ENCODE data around the gene COX4I1.

The COX4I1 gene

GRCh38 chr16:85768199-85768598 lies 31.3 kb upstream of the COX4I1 start:
- no peak for DNase-seq

GRCh38 chr16:85770741-85771140 lies 28.8 kb upstream of the COX4I1 start:
- DNase-seq = no peak

DNA sequence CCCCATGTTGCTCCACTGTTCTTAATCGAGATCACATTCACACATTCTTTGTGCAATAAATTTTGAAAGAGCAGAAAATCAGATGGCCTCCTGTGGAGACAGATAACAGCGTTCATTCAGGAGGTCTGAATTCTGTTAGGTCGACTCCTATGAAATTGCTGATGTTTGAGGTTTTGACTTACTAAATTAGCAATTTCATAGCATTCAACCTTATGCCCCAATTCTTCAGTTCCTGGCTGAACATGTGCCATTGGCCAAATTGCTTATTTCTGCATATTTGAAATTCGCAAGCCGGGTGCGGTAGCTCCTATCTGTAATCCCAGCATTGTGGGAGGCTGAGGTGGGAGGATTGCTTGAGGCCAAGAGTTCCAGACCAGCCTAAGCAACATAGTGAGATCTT lies 26.5 kb upstream of the COX4I1 start:
- DNase-seq = no peak

GRCh38 chr16:85774136-85774535 lies 25.4 kb upstream of the COX4I1 start:
- no peak for DNase-seq

- no peak for DNase-seq
Observed at GRCh38 chr16:85774811-85775210, 24.7 kb upstream of the COX4I1 start.

GRCh38 chr16:85777583-85778310 lies 21.7 kb upstream of the COX4I1 start:
- DNase-seq = no peak

GRCh38 chr16:85778873-85779272 lies 20.6 kb upstream of the COX4I1 start:
- no peak for DNase-seq

- no peak for DNase-seq
Observed at GRCh38 chr16:85780281-85780680, 19.2 kb upstream of the COX4I1 start.

DNA sequence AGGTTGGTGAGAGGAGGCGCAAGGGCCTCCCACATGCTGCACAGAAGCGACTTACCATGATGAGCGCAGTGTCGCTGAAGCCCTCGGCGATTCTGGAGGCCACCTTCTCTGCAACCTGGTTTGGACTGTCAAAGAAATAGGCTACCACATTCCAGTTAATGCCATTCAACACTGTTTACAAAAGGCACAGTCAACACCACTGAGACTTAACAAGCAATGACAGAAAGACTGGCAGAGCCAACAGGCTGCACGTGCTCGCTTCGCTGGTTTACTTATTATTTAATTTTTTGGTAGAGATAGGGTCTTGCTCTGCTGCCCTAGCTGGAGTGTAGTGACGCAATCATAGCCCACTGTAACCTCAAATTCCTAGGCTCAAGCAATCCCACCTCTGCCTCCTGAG lies 18.3 kb upstream of the COX4I1 start:
- DNase-seq = no peak

DNA sequence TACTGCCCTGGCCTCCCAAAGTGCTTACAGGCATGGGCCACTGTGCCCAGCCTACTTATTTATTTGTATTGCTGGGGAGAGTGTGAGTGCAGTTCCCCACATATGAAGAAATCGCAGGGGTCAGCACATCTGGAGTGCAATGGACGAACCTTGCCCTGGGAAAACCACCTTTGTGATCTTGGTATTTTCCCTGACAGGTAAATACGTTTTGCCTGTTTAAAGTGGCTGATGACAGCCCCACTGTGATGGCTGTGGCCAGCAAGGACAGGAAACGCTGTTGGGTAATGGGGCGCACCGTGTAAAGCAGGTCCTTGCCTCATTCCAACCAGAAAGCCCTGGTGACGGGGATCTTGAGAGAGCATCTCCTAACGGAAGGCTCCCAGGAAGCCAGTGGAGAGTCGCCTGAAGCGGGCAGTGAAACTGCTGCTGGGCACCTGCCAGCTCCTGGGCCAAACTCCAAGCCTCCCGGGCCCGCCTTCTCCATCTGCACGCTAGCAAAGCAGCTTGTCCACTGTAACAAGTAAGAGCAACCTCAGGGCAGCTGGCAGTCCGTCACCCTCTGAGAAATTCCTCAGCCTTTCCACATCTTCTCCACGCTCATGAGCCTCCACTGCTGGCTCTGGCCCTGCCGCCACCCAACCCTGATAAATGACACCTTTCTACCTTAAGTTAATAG lies 17.7 kb upstream of the COX4I1 start:
- no peak for DNase-seq

DNA sequence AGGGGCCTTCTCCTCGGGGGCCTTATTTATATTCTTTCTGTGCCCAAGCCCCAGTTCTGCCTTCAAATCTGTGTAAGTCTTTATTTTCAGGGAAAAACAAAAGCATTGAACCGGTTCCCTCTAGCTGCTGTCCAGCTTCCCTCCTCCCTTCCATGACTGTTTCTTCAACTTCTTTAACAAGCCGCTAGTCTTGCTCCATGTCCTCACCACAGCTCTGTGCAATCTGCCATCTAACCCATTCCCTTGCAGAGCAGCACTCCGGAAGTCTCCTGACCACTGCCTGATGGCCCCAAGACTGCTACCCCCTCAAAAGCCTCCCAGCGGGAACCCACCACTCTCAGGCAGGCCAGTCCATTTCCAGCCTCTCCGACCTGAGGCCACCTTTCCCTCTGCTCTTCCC lies 17.0 kb upstream of the COX4I1 start:
- no peak for DNase-seq

DNA sequence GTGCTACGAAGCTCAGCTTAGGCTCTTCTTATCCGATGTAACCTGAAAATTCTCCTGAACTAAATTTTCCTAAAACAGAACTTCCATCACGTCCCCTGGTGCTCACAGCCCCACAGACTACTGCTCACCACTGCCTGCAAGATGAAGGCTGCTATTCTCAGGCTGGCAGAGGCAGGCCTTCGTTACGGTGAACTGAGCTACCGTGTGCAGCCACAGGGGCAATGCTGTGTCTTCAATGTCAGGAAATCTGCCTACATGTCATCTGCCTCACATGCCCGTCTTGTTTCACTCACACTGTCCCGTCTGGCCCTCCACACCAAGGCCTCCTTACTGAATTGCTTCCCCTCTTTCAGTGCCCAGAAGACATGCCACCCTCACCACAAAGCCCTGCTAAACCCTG lies 16.1 kb upstream of the COX4I1 start:
- no peak for DNase-seq

GRCh38 chr16:85784813-85785212 lies 14.7 kb upstream of the COX4I1 start:
- DNase-seq = no peak

GRCh38 chr16:85785927-85786326 lies 13.6 kb upstream of the COX4I1 start:
- DNase-seq = no peak

- no peak for DNase-seq
Observed at GRCh38 chr16:85788819-85789218, 10.7 kb upstream of the COX4I1 start.

DNA sequence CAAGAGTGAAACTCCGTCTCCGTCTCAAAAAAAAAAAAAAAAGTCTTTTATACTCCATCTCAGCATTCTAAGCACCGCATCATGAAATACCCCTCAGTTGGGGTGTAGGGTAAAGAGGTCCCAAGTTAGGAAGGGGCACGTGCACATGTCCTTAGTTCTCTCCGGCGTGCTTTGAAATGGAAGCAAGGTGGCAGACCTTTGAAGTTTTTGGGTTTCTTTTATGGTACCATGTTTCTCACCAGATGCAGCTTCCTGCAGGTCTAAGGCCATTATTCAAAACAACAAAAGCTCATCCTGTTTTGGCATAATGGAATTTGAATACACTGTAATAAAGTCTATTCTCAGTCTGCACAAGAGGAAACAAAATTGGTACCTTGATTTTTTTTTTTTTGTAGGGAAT lies 9.7 kb upstream of the COX4I1 start:
- no peak for DNase-seq

- DNase-seq = no peak
Observed at GRCh38 chr16:85793662-85794298, 5.7 kb upstream of the COX4I1 start.

DNA sequence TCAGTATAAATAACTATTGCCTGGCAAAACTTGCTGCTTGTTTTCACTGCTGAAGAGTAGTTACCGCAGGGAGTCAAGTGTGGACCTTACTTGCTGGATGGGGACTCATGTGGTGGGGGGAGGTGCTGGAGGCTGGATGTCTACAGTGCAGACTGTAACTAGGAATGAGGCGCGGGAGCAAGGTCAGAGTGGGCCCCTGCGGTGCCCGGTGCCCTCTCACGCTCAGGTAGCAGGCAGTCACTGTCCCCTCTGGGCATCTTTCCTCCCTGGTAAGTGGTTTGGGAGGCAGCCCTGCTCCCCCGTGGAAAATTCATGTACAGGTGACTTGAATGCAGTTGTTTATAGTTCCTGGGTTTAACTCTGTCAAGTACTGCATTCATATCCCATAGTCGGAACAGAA lies 4.8 kb upstream of the COX4I1 start:
- no peak for DNase-seq

- no peak for DNase-seq
Observed at GRCh38 chr16:85796152-85796551, 3.3 kb upstream of the COX4I1 start.

DNA sequence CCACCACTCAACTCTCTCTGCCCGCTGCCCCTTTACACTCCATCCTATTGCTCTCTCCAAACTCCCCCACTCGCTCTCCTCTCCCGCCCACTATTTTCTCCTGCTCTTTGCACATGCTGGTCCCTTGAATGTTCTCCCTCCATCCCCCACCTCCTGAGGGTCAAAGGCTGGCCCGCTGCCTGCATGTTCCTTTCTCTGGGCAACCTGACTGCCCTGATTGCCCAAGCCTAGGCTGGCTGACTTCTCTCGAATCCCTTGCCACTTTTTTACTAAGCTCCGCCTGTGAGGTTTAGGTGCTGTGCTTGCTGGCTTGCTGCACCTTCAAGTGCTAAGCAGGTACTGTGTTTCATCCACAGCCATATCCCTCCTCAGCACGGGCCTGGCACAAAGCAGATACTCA lies 2.9 kb upstream of the COX4I1 start:
- no peak for DNase-seq

DNA sequence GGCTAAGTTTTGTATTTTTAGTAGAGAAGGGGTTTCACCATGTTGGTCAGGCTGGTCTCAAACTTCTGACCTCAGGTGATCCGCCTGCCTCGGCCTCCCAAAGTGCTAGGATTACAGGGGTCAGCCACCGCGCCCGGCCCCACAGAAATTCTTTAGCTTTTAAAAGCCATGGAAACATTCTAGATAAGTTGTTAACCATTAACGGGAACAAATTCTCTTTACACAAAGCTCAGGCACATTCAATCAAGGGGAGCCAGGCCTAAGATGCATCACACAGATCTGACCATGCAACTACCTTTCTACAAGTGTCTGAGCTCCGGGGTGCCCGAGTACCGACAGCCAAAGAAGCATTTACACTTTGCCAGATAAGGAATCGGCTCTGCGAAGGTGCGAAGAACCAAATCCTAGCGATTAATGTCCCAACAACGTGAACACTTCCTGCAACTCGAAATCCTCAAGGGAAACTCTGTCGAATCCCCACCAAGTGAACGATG lies 1.2 kb upstream of the COX4I1 start:
- no peak for DNase-seq

GRCh38 chr16:85798901-85799496 lies 496 bp upstream of the COX4I1 start:
- no peak for DNase-seq

- DNase-seq = no peak
Observed at GRCh38 chr16:85800321-85800669, 800 bp downstream of the COX4I1 start.

DNA sequence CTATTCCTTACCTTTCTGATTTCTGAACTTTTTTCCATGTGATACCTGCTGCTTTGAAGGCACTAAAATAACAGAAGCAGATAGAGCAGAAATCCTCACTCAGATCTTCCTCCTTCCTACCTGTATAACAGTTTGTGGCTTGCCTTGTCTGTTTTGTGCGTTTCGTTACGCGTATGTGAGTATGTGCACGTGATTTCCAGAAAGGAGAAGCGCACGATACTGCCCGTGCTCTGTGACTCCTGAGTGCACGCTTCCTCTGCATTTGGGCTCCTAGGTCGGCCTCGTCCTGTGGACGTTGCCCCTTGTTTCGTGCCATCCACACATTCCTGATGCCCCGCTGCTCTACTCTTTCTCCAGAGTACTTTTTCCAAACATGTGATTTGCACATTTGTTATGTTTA lies 4.1 kb downstream of the COX4I1 start:
- DNase-seq = no peak

Measured in GOT3 (cell line).